Epidermal melanocyte (primary cell): ENCODE data around the gene NLRC5.

ENCODE experiments used
- DNase-seq: peaks from one replicate; pipeline ENCODE4 v3.0.0; 2011; ENCODE audit warnings: low spot score; ENCODE audit not compliant: insufficient read length

Gene NLRC5, protein sequence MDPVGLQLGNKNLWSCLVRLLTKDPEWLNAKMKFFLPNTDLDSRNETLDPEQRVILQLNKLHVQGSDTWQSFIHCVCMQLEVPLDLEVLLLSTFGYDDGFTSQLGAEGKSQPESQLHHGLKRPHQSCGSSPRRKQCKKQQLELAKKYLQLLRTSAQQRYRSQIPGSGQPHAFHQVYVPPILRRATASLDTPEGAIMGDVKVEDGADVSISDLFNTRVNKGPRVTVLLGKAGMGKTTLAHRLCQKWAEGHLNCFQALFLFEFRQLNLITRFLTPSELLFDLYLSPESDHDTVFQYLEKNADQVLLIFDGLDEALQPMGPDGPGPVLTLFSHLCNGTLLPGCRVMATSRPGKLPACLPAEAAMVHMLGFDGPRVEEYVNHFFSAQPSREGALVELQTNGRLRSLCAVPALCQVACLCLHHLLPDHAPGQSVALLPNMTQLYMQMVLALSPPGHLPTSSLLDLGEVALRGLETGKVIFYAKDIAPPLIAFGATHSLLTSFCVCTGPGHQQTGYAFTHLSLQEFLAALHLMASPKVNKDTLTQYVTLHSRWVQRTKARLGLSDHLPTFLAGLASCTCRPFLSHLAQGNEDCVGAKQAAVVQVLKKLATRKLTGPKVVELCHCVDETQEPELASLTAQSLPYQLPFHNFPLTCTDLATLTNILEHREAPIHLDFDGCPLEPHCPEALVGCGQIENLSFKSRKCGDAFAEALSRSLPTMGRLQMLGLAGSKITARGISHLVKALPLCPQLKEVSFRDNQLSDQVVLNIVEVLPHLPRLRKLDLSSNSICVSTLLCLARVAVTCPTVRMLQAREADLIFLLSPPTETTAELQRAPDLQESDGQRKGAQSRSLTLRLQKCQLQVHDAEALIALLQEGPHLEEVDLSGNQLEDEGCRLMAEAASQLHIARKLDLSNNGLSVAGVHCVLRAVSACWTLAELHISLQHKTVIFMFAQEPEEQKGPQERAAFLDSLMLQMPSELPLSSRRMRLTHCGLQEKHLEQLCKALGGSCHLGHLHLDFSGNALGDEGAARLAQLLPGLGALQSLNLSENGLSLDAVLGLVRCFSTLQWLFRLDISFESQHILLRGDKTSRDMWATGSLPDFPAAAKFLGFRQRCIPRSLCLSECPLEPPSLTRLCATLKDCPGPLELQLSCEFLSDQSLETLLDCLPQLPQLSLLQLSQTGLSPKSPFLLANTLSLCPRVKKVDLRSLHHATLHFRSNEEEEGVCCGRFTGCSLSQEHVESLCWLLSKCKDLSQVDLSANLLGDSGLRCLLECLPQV (N-terminal part only)

DNA sequence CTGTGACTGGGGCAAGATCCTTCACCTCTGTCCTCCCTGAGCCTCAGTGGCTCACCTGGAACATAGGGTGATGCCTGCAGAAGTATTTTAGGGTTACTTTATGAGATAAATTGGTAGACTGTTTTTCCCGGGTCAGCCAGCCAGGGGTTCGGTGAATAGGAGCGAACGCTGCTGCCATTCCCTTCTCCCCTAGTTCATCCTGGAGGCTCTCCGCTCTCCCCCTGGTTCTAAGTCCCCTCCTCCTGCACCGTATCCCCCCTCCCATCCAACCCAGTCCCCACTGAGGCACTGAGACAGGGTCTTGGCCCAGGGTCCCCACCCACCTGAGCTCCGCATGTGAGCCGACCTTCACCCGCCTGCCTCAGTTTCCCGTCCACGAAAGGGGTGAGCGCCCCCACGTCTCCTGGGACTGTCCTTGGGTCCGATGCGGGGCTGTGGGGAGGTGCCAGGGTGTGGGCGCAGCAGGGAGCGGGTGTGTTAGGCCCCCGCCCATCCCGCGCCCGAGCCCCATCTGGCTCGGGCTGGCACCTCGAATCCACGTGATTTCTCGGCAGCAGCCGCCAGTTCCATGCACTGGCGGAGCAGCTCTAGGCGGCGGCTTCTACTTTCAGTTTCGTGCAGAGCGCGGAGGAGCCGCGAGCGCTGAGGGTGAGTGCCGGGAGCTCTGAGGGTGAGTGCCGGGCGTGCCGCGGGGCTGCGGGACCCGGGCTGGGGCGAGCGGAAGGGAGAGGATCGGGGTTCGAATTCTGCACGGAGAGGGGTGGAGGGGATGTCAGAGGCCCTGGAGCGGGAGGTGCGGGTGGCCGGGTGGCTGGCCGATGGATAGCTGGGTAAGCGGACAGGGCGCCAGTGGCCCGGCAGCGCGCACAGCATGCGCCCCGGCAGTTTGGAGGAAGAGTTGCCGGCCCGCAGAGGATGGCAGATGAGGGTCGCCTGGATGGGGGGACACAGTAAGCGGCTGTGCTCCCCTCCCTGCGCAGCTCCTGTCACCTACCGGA lies at the start of gene NLRC5:
TSS of gene NLRC5 (plus strand) at position 610 of the 998 bp plus-strand sequence. CDS start 31,156 bp downstream, outside the sequence.
- peak; percentile 89 for DNase-seq

DNA sequence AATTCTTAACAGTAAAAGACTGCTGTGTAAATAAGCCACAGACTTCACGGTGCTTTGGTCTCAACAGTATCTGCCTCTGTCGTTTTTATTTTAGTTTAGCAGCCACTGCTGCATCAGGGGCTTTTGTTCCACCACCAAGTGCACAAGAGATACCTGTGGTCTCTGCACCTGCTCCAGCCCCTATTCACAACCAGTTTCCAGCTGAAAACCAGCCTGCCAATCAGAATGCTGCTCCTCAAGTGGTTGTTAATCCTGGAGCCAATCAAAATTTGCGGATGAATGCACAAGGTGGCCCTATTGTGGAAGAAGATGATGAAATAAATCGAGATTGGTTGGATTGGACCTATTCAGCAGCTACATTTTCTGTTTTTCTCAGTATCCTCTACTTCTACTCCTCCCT lies 49.6 kb upstream of the NLRC5 start:
- DNase-seq, result no peak

DNA sequence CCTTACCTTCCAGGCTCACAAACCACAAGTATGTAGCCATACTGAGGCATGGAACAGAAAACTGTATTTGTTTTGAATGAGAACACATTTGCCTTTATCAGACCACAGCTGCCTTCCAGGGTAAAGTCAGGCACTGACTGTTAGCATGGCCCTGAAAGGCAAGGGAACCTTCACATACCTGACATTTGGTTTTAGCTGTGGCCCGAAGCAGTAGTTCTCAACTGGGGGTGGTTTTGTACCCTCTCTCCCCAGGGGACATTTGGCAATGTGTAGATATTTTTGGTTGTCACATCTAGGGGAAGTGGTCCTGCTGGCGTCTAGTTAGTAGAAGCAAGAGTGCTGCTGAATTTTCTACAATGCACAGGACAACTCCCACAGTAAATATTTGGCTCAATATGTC lies 48.3 kb upstream of the NLRC5 start:
- DNase-seq, result no peak

DNA sequence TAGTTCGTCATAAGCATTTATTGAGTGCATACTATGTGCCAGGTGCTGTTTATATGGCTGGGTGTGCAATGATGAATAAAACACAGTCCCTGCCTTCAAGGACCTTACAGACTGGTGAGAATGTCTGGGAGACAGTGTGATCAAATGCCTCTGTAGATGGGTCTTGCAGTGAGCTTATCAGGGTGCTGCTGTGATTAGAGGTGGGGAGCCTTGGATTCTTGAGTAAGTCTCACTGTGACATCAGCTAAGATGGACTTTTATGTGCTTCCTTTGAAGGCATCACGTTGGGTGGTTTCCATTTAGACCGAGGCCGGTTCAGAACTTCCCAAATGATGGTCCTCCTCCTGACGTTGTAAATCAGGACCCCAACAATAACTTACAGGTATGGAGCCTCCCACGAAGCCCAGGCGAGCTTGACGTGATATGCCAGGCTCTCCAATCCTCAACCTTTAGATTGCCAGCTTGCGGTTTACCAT lies 47.5 kb upstream of the NLRC5 start:
- no peak for DNase-seq

DNA sequence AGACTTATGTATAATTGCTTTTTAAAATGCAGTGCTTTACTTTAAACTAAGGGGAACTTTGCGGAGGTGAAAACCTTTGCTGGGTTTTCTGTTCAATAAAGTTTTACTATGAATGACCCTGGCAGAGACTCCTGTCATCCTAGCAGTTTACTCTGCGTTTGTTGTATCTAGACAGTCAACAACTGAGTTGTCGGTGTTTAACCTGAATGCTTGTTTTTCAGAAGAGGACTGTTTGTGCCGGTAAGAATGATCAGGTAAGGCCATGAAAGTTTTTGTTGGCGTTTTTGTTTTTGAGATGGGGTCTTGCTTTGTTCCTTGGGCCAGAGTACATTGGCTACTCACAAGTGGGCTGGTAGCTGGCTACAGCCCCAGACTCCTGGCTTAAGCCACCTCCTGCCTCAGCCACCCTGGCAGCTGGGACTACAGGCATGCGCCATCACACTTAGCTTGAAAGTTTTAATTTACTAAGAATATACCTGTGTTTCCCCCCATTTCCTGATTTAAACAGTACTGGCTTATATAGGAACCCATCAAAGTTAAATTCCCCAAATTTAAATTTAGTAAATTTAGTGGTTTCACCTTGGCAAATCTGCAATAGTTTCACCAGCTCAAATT lies 45.5 kb upstream of the NLRC5 start:
- no peak for DNase-seq

DNA sequence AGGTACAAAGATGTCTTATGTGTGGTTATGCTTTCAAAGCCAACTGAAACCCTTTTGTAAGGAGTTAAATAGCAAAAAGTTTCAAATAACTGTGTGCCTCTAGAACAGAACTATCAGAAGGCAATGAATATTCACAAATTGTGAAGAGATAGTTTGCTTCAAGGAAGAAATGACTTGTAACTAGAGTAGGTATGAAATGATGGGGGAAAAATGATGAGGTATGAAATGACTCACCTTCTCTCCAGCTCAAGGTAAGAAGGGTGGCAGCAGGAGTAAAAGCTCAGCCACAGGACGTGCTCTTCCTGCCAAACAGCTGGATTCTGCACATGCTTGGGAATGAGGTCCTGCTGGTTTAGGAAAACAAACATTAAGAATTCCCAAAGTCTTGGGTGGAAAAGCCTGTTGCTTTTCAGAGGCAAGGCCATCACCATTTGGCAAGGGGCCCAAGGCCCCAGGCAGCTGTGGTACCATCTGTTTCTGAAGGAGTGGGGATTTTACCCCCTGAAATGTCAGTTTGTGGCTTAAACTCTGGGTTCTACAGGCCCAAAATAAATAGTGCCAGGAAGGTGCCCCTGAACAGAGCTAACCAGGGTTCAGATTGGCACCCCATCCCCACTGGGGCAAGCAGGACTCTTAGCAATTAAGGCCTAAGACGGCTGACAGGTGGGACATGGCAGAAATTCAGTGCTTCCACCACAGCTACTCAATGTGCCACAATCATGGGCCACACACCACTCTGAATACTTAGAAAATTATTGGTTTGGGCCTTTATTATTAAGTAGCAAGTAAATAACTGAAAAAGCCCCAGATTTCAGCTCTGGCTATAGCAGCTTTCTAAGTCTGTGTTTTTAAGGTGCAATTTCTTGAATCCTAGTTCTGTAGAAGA lies 44.2 kb upstream of the NLRC5 start:
- no peak for DNase-seq

DNA sequence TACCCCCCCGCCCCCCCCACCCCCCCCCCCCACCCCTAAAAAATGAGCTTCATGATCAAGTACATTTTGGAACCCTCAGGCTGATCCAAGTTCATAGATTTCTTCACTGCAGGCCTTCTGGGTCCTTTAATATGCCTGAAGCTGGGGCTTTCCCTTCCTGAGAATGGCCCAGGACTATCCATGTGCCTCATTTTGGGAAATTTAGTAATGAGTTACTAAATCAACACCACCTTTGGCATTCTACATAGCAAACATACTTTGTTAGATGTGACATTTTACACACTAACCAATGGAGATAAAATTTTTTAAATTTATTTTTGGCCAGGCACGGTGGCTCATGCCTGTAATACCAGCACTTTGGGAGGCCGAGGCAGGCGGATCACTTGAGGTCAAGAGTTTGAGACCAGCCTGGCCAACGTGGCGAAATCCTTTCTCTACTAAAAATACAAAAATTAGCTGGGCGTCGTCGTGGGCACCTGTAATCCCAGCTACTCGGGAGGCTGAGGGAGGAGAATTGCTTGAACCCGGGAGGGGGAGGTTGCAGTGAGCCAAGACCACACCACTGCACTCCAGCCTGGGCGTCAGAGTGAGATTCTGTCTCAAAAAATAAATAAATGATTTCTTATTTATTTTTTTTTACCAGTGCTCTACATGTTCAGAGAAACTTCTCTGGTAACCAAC lies 43.4 kb upstream of the NLRC5 start:
- no peak for DNase-seq

DNA sequence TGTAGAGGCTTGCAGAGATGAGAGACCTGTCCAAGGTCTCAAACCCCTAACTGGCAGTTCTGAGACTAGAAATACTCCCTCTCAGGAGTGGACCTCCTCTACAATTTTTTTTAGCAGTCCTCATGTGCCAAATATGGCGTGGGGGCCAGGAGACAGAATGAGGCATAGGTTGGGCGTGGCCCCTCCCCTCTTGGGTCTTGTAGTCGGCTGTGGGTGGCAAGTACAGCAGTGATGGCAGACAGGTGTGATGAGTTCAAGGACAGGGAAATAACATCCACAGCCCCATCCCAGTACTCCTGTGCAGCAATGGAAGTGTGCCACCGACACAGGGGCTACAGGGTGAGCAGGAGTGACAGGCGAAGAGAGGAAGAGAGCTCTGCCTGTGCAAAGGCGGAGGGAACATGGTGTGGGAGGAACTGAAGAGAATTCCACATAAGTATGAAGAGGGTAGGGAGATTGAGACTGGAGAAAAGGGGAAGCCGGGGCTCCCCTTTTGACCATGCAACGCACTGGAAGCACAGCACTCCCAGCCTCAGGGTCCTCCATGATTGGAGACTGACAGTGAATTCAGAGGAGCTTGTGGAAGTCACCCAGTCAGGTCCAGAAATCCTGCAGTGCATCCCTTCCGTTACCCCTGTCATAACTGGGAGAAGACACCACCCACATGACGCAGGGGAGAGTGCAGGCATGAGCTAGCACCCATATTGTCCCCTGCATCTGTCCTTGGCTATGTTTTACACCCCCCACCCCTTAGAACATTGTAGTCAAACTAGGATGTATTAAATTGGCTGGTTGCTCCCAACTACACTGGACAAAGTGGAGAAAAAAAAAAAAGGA lies 42.4 kb upstream of the NLRC5 start:
- no peak for DNase-seq

DNA sequence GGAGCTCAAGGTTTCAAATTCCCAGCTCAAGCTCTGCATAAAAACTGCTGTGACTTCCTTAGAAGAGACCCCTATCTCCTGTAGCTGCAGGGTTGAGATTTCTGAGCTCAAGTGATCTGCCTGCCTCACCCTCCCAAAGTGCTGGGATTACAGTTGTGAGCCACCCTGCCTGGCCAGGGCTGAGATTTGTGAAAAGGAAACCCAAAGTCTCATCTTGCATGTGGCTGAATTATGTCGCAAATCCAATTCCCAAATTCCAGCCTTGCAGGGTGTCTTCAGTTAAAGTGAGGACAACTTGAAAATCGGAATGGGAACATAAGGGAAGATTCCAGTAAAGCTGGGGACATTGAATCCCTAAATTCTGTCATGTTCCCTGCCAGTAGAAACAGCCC lies 41.8 kb upstream of the NLRC5 start:
- DNase-seq, result no peak

DNA sequence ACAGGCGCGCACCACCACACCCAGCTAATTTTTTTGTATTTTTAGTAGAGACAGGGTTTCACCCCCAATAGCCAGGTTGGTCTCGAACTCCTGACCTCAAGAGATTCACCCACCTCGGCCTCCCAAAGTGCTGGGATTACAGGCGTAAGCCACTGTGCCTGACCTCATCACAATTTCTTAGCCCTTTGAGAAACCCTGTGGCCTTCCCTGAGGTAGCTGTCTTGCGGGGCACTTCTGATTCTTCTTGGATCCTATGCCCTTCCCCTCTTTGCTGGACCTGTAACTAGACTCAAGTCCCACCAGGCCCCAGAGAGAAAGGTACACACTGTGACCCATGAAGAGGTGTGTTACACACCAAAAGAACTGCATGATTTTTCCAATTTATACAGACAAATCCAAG lies 41.1 kb upstream of the NLRC5 start:
- DNase-seq, result no peak

DNA sequence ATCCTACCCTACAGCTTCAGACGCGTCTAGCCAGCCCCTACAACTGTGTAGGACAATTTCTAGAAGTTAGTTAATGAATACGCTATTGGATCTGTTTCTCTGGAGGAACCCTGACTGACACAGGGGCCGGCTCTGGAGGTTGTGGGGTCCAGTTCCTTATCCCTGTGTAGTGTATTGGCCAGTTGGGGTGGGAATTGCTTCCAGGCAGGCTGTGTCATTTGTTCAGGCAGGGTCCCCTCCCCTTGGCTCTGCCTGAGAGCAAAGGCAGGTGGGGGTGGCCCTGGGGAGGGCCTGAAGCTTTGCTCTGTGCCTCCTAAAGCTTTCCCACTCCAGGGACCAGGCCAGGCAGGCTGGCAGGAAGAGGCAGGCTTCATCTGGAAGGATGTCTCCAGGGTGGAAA lies 39.3 kb upstream of the NLRC5 start:
- DNase-seq, result no peak

DNA sequence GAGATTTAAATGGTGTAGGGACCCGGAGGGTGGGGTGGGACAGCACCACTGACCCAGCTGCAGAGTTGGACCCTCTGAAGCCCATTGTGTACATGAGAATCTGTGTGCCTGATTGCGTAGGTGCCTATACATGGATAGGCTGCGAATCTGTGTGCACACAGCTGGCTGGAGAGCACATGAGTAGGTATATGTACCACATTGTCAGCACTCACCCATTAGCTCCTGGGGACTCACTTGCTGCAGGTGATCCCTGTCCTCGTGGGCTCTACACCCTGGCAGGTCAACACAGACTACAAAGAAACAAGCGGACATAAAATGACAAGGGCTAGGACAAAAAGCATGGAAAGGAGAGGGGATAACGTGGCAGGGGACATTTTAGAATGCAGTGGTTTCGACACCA lies 38.9 kb upstream of the NLRC5 start:
- no peak for DNase-seq

DNA sequence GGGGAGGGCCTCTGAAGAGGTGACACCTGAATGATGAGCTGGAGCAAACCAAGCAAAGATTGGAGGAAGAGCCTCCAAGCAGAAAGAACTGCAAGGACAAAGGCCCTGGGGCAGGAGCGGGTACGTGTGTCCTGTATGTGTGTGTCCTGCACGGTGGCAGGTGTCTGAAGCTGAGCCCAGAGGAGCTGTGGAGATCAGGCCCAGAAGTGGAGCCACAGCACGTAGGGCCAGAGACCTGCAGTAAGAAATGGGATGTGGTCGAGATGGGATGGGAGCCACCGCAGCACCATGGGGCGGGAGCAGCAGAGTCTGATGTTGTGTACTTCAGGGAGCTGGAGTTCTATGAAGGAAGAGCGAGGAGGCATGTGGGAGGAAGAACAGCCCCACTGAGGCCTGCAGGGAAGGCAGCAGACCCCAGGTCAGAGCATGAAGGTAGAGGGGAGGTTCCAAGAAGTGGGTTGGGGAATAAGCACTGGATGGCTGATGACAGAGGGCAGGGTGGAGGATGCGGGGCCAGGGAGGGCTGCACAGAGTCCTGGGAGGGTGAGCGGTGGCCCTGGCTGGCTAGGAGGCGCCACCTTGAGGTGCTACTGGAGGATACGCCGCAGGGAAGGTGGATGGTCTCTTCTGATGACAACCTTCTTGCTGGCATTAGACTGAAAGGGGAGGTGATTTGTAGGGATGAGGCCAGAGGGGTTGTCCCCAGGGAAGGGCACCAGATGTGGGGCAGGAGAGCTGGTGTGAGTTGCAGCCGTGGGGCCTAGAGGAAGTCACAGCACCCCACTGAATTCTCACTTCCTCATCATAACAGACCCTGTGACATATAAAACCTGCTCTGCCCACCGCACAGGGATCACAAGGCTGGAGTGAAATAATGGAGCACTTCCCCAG lies 38.2 kb upstream of the NLRC5 start:
- no peak for DNase-seq

DNA sequence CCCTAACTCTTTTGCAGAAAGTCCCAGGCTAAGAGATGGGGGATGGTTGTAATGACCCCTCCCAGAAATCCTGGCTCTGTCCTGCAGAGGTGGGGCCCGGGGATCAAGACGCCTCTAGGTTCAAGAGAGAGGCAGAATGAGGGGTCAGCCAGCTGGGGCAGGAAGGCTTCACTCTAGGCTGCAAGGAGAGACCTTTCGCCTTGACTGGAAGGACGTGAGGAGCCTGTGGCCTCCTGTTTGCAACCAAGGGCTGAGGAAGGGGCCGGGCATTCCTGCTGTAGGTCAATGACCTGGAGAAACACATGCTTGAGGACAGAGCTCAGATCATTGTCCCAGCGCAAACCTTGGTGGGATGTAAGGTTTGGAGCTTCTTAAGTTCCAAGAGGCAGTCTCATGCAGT lies 36.4 kb upstream of the NLRC5 start:
- no peak for DNase-seq

DNA sequence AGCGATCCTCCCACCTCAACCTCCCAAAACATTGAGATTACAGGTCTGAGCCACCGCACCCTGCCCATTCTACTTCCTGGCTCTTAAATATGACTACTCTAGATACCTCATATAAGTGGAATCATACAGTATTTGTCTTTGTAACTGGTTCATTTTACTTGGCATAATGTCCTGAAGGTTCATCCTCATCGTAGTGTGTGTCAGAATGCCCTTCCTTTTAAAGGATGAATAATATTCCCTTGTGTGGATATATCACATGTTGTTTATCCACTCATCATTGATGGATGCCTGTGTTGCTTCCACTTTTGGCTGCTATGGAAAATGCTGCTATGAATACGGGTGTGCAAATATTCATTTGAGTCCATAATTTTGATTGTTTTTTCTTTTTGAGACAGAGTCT lies 33.3 kb upstream of the NLRC5 start:
- no peak for DNase-seq

DNA sequence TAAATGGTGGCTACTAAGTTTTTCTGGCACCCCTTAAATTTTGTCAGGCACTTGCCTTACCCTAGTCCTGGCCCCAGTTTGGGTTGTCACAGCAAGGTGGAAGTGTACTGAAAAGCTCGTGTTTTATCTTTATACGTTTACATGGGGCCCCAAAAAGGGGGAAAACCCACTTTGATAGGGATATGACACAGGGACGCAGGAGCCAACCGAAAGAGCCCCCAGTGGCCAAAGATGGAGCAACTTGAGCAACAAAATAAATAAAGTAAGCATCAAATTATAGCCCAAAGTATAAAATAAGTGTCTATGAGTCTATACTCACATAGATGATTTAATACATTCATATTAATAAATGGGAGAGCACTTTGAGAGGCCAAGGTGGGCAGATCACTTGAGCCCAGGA lies 32.6 kb upstream of the NLRC5 start:
- no peak for DNase-seq
